ENCODE measurements around the gene ZNF512B. TPM values are rescaled to one million over a fixed set of nuclear protein-coding genes. Genes with fewer than 3 reads are reported as not detected.
"Not testable (repeated sequence)": the region's sequence is repeated elsewhere in the genome, so short reads cannot be mapped to it uniquely, and the experiment has no call there.

Gene ZNF512B
- total RNA-seq, 1 donor from 2014 or later: 17.5 TPM

DNA sequence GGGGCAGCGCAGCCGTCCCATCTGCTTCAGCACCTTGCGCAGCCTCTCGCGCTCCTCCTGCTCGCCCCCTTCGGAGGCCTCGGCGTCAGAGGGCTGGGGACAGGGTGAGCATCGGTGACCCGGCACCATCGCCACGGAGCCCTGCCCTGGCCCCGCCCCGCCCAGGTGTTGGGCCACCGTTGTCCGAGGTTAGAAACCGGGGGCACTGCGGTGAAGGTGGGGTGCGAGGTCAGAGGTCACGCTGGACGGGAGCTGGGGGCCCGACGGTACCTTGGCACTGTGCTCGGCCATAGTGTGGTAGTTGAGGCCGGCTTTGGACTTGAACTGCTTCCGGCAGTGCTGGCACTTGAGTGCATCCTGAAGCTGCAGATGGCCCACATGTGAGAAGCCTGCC, 6.4 kb downstream of the ZNF512B start:
- TF ChIP-seq, protein P1, sequence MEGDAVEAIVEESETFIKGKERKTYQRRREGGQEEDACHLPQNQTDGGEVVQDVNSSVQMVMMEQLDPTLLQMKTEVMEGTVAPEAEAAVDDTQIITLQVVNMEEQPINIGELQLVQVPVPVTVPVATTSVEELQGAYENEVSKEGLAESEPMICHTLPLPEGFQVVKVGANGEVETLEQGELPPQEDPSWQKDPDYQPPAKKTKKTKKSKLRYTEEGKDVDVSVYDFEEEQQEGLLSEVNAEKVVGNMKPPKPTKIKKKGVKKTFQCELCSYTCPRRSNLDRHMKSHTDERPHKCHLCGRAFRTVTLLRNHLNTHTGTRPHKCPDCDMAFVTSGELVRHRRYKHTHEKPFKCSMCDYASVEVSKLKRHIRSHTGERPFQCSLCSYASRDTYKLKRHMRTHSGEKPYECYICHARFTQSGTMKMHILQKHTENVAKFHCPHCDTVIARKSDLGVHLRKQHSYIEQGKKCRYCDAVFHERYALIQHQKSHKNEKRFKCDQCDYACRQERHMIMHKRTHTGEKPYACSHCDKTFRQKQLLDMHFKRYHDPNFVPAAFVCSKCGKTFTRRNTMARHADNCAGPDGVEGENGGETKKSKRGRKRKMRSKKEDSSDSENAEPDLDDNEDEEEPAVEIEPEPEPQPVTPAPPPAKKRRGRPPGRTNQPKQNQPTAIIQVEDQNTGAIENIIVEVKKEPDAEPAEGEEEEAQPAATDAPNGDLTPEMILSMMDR (IDR thresholded peaks at IDR 0.05): no peak
- no peak overlapping the region for H3K4me3 ChIP-seq
- H3K9me3 ChIP-seq: no peaks in the 10 kb centered on the region
- intact Hi-C loops (cut with DNase I): no loop called here
- no peak for DNase-seq (ENCODE audit: low spot score in 2 of 2)
- H3K27me3 ChIP-seq: no peaks in the 10 kb centered on the region
- H3K36me3 ChIP-seq: peaks cover 16 to 51% of the 10 kb centered on the region in 2 donors
- no peak overlapping the region for H3K27ac ChIP-seq
- peaks cover 0 to 3% of the 10 kb centered on the region in 2 donors for H3K4me1 ChIP-seq

DNA sequence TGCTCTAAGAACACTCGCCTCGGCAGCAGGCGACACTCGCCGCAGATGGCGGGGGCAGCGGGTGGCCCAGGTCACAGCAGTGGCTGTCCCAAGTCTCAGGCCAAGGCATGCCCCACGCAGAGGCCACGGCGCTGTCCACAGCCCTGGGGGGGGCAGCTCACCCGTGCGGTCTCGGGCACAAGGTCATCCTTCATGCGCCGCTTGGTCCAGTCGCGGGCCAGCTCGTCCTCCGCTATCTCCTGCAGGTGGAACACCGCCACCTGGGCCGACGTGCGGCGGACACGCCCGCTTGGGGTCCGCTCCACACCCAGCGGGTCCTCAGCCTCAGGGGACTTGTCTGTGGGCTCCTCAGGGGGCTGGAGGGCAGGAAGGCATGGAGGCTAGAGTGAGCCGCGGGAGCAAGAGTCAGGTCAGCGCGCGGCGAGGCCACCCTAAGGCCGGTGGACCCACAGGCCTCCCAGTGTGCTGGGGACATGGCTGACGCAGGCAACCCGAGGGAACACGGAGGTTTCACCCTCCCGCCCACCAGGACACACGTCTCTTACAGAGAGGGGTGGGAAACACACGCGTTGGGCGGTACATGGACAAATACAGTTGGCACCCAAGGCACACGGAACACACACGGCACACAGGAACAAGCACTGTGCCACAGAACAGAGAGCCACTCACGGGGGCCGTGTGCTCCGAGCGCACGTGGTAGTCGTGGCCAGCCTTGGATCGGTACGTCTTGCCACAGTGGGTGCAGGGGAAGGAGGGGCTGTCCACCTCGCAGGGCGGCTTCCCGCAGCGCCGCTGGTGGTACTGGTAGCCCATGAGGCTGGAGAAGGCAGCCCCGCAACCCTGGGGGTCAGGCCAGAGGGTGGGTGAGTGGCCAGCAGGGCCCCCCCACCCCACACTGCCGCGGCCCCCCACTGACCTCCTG, 7.0 kb downstream of the ZNF512B start:
- Histone ChIP-seq H3K36me3 (peaks cover 16 to 51% of the 10 kb centered on the region in 2 donors), H3K4me3 (no peak overlapping the region), H3K9me3 (no peaks in the 10 kb centered on the region), H3K27ac (no peak overlapping the region), H3K4me1 (peaks cover 0 to 3% of the 10 kb centered on the region in 2 donors), H3K27me3 (no peaks in the 10 kb centered on the region)
- intact Hi-C loops (cut with DNase I): no loop called here
- TF ChIP-seq, protein P1 (IDR thresholded peaks at IDR 0.05): no peak
- DNase-seq (ENCODE audit: low spot score in 2 of 2): no peak

- intact Hi-C loops (cut with DNase I): no loop called here
- Histone ChIP-seq H3K9me3 (no peaks in the 10 kb centered on the region), H3K4me1 (peaks cover 1 to 10% of the 10 kb centered on the region in 2 donors), H3K4me3 (no peak overlapping the region), H3K27me3 (no peaks in the 10 kb centered on the region), H3K27ac (no peak overlapping the region), H3K36me3 (peaks cover 10 to 45% of the 10 kb centered on the region in 2 donors)
- DNase-seq (ENCODE audit: low spot score in 2 of 2): no peak
- TF ChIP-seq, protein P1 (IDR thresholded peaks at IDR 0.05): no peak
Measured at GRCh38 chr20:63961664-63962425, 7.9 kb downstream of the ZNF512B start.

GRCh38 chr20:63960654-63961621, 8.8 kb downstream of the ZNF512B start:
- H3K27me3 ChIP-seq; intact Hi-C loops (cut with DNase I); DNase-seq (ENCODE audit: low spot score in 2 of 2); H3K9me3 ChIP-seq; H3K4me3 ChIP-seq; H3K27ac ChIP-seq: not testable (repeated sequence)
- Histone ChIP-seq H3K36me3 (peaks cover 10 to 41% of the 10 kb centered on the region in 2 donors), H3K4me1 (peaks cover 4 to 12% of the 10 kb centered on the region in 2 donors)

GRCh38 chr20:63959699-63960075, 10.0 kb downstream of the ZNF512B start:
- peaks cover 6 to 17% of the 10 kb centered on the region in 2 donors for H3K4me1 ChIP-seq
- no peak for DNase-seq (ENCODE audit: low spot score in 2 of 2)
- intact Hi-C loops (cut with DNase I): loop anchor here (5.0 kb wide), 1 partner anchor 437 kb away; the partner anchor contains the start of gene PPDPF
- no peak overlapping the region for H3K27ac ChIP-seq
- H3K36me3 ChIP-seq: peaks cover 10 to 41% of the 10 kb centered on the region in 2 donors
- no peaks in the 10 kb centered on the region for H3K9me3 ChIP-seq
- H3K27me3 ChIP-seq: no peaks in the 10 kb centered on the region
- H3K4me3 ChIP-seq: no peak overlapping the region
- TF ChIP-seq, protein P1 (IDR thresholded peaks at IDR 0.05): no peak
